ENCODE results near the gene NOP9. TPM values are rescaled to one million over a fixed set of nuclear protein-coding genes. Genes with fewer than 3 reads are reported as not detected.

The NOP9 gene
- total RNA-seq, 1 donor from 2014 or later: 42.6 TPM

DNA sequence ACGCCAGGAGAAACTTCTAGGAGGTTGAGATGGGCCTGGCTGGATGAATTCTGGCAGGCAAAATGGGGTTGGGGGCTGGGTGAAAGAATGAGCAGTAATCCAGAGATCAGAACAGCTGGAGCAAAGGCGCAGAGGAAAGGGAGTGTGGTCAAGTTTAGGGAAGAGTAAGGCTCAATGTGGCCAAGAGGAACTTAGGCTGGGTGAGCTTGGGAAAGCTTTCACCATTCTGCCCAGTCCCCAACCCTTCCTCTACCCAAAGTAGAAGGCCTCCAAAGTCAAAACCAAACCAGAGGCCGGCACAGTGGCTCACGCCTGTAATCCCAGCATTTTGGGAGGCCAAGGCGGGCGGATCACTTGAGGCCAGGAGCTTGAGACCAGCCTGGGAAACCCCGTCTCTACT lies 18.0 kb upstream of the NOP9 start:
- intact Hi-C loops (cut with micrococcal nuclease): no loop called here

DNA sequence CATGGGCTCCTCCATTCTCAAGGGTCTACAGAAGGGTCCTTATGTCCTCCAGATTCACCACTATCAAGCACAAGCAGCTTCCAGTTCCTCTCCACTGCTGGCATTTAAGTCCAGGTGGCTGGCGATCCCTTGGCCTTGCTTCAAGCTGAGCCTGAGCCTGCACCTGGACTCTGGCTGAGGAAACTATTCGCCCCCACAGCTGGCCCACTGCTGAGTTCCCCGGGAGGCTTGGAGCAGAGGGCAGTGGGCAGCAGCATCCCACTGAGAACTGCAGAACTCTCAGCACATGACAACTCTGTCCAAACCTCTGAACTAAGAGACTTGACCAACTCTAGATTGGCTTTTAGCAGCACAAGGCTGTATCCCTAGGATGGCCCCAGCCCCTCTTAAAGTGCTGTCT lies 16.9 kb upstream of the NOP9 start:
- intact Hi-C loops (cut with micrococcal nuclease): no loop called here

DNA sequence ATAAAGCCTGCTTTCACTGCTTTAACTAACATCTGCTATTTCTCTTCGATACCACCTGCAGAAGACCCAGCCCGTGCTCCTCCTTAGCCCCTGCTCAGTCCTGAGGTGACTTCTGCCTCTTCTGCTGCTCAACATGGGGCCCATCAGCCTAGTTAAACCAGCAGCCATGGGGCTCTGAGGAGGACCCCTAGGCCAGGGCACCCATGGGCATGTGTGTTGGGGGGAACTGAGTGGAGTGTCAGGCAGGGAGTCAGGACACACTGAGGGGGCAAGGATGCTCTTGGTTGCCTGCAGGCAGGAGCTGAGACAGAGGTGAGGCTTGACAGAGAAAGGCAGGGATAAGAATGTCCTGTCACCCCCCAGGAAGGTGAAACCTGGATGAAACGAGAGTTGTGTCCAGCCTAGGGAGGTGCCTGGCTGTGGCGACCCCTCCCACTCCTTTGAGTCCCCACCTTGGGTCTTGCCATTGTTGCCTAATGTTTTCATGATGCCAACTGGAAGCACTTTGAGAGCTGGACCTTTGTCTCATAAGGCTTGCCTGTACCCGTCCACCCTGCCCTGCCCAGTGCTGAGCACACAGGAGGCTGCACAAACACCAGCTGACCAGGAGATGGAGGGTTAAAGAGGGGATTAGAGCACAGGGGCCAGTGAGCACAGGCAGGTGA lies 15.7 kb upstream of the NOP9 start:
- intact Hi-C loops (cut with micrococcal nuclease): no loop called here

DNA sequence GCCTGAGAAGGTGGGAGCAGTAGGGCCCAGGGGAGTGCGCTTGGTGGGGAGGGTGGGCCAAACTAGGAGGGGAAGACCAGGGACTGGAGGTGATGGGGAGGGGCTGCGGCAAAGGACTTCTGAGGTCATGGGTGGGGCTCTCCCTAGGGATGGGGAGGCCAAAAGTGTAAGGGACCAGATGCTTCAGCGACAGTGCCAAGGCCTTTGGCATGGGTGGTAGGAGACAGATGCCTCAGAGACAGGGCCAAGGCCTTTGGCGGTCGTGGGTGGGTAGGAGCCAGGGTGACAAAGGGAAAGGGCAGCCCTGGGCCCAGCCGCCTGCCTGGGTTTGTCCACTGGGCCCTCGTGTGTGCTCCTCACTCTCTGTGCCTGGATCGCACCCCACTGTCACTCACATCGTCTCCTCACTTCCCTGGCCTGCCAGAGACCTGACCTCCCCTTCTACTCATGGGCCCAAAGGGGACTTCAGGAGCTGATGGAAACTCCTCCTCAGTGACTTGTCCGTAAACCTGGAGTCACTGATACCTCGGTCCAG lies 15.1 kb upstream of the NOP9 start:
- intact Hi-C loops (cut with micrococcal nuclease): no loop called here

DNA sequence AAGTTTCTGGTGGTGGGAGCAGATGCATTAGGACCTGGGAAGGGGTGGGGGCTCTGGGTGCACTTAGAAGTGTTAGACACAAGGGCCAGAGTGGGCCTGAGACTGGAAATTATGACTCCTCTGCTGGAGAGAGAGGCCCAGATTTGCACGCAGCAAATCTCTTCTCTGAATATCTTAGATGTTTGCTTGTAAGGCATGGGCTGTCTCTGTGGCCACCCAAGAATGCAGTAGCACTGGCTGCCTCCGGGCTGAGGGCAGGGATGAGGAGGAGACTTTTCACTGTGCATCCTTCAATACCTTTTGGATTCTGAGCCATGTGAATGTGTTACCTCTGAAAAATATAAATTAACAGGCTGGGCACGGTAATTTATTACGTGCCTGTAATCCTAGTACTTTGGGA lies 14.3 kb upstream of the NOP9 start:
- intact Hi-C loops (cut with micrococcal nuclease): no loop called here

DNA sequence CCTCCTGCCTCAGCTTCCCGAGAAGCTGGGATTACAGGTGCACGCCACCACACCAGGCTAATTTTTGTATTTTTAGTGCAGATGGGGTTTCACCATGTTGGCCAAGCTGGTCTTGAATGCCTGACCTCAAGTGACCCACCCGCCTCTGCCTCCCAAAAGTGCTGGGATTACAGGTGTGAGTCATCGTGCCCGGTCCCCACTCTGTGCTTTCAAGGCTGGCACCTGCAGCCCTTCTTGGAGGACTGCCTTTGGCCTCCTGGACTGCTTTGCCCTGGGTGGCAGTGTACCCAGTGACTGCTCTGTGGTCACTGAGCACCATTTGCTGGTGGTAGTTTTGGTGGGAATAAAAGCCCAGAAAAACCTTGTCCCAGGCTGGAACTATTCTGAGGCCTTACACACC lies 12.7 kb upstream of the NOP9 start:
- intact Hi-C loops (cut with micrococcal nuclease): no loop called here

DNA sequence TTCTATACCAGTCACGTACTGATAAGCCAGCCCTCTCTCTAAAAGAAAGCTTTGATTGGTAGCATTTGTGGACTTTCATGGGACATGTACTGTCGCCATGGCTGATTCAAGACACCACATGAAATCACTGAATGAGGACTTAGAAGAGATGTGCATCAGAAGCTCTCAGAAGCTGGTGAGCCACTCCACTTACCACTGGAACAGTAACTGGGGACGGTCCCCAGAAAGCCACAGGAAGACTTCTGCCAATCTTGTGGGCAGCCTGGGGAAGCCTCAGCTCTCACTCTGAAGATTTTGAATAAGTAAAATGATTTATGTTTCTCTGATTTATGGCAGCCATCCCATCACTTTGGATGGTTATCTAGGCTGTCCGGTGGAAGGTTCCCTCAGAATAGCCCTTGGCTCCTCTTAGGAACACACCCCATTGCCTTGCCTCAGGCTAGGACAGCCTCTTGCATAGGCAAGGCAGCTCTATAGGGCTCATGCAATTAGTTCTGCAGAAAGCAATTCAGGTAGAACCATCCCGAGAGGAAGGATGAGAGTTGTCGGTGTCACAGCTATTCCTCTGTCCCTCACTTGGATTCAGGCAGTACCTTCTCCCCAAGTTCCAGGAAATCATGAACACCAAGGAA lies 9.9 kb upstream of the NOP9 start:
- intact Hi-C loops (cut with micrococcal nuclease): loop anchor here (2.0 kb wide), 1 partner anchor 19 kb away; the partner anchor contains the start of gene RABGGTA

DNA sequence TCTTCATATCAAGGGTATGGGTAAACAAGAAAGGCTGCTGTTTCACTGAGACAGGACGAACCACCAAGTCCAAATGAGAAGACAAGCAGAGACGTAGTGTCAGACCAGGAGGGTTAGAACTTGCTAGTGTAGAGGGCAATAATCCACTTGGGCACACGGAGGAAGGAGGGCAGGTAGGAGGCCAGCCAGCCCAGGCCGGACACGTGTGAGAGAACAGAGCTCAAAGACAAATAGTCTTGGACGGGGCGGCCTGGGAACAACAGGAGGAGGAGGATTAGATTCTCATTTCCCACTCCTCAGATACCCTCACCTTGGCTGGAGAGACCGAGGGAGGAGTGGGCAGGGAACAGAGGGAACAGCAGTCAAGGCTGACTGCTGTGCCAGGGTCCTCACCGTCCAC lies 8.9 kb upstream of the NOP9 start:
- intact Hi-C loops (cut with micrococcal nuclease): no loop called here

DNA sequence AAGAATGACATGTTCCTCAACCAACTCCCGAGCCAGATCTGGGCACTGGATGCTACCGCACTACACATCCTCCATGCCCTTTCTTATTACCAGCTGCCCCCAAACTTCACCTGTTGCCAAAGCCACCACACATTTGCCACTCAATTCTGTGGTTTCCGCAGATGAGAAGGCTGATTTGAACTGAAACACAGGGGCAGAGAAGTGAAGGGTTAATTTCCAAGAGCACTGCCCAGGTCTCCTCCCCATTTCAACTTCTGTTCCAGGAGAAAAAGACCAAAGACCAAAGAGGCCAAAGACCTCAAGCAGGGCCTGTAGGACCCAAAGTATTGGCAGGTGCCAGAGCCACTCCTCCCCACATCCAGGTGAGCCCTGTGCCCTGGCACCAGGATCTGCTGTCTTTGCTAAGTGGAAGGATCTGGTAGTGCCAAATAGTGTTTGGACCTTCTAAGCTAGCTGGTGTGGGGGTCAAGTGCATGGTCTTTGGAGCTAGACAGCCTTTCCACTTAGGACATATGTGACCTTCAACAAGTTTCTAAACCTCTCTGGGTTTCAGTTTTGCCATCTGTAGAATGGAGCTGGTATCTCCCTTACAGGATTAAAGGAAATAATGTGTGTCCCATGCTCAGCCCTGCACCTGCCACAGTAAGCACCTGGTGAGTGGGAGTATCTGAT lies 8.1 kb upstream of the NOP9 start:
- intact Hi-C loops (cut with micrococcal nuclease): no loop called here

DNA sequence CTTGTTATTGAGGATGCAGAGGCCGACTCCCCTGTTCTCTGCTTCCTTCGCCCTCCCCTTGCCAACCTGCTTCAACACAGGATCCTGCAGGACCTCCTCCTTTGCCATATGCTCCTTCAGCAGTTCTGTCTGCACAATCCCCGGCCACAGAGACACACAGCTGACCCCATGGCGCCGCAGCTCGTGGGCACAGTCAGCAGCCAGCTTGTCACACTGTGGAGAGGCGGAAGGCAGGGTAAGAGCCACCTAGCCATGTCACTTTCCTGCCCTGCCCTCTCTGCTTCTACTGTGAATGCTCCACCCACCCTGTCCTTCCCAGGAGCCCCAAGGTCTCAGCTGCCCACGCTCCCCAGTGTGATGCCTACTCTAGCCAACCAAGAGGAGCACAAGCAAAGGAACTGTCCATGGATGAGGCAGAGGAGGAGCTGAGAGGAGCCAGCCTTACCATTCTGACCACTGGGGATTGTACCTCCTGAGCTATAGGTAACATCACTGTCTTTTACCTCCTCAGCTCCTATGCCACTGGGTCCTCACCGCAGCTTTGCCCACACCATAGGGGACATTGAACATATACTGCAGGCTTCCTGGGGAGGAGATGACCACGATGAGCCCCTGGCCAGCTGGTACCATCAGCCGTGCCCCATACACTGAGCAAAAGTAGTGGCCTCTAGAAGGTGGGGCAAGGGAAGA lies 7.4 kb upstream of the NOP9 start:
- intact Hi-C loops (cut with micrococcal nuclease): no loop called here

DNA sequence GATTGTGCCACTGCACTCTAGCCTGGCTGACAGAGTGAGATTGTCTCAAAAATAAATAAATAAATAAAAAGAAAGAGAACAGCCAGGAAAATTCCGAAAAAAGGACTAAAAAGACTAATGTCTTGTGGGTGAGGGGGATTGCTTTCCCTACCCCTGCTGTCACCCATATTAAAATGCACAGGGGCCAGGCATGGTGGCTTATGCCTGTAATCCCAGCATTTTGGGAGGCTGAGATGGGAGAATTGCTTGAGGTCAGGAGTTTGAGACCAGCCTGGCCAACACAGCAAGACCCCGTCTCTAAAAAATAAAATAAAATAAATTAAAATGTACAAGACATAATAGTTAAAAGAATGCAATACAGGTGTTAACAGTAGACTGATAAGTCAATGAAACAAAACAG lies 6.1 kb upstream of the NOP9 start:
- intact Hi-C loops (cut with micrococcal nuclease): no loop called here

DNA sequence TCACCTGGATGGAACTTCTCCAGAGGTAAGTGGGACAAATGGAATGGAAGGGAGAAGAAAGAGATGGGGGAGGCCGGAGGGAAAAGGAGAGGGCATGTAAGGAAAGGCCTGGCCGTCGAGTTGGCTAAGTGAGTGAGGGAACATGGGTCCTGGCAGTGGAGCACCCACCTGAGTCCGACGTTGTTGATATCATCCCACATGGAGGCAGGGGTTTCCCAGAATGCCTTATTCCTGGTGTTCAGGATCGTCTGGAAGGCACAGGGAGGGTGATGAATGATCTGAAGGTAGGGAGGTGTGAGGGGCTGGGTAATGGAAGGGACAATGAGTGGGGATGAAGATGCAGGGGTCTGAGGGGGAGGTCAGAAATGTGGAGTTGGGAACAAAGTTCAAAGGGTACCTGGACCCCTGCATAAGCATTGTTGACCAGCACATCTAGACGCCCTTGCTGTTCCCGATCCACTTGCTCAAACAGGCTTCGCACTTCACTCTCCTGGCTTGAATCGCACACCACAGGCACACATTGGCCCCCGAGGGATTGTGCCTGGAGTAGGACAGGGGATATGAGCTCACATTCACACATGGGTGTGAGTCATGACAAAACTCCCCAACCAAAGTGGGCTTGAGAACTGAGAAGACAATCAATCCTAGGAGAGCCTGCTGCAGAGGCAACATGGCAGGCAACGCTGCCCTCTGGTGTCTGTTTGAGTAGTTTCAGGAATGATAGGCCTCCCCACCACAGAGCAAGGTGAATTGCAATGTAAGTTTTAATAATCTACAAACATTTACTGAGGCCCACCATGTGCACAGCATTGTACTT lies 3.1 kb upstream of the NOP9 start:
- intact Hi-C loops (cut with micrococcal nuclease): loop anchor here (1.0 to 5.0 kb wide), 7 partner anchors 17 to 282 kb away; partner anchors contain the start of genes IRF9, MDP1, PCK2 and RABGGTA

DNA sequence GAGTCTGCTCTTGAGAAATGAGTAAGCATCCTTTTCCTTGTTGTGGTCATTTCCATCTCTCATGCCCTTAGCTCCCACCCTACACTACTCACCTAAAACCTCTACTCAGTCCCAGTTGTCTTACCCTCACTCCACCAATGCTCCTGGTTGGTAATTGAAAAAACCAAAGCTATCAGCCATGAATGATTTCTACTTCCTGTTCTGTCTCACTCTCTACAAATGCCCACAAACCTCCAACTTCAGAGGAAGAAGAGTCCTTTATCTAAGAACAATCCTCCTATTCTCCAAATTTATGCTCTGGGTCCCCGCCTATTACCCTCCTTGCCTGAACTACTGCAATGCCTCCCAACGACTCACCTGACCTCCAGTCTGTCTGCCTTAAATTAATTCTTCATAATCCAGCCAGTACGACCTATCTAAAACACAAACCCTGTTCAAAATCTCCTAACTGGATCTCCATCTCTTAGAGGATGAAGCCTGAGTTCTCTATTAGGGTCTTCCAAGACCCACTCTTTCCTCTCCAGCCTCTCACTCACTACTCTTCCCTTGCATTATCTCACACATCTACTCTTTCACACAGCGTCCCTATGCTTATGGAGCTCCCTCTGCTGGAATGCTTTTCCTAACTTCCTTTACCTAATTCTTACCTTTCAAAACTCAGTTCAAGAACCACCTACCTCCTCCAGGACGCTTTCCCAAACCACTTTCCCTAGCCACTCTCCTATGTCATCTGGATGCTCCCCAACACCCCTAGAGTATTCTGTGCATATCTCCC lies 2.3 kb upstream of the NOP9 start:
- intact Hi-C loops (cut with micrococcal nuclease): loop anchor here (1.0 to 5.0 kb wide), 5 partner anchors 18 to 283 kb away; partner anchors contain the start of genes PCK2 and RABGGTA

DNA sequence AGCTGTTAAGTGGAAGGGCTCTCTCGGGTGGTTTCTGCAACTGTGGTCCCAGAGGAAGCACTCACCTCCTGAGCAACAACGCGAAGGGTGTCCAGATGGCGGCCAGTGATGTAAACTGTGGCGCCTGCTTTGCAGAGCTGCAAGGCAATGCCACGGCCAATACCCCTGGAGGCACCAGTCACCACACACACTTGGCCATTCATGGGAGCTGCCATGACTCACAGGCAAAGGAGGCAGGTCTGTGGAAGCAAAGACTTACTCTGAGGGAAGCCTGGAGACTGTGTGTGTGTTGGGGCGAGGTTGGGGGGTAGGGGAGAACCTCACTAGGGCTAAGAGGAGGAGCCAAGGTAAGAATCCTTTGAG lies 777 bp upstream of the NOP9 start:
- intact Hi-C loops (cut with micrococcal nuclease): loop anchor here (1.0 to 5.0 kb wide), 11 partner anchors 9 to 207 kb away; partner anchors contain the start of genes CHMP4A, GMPR2, IPO4 and NEDD8

DNA sequence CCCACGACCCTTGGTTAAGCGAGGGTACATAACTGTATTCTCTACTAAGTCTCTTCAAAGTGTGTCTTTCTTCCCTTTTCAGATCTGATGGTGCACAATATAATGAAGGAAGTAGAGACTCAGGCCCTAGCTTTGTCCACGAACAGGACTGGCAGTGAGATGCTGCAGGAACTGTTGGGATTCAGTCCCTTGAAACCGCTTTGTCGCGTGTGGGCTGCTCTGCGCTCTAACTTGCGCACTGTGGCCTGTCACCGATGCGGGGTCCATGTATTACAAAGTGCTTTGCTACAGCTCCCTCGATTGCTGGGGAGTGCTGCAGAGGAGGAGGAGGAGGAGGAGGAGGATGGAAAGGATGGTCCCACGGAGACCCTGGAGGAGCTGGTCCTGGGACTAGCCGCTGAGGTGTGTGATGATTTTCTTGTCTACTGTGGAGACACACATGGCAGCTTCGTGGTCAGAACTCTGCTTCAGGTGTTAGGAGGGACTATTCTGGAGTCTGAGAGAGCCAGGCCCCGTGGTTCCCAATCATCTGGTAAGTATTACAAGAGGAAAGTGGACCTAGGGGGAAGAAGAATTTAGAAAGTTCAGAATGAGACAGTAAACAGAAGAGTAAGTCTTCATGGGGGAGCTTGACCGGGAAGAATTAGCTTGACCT lies 803 bp downstream of the NOP9 start:
- intact Hi-C loops (cut with micrococcal nuclease): no loop called here

DNA sequence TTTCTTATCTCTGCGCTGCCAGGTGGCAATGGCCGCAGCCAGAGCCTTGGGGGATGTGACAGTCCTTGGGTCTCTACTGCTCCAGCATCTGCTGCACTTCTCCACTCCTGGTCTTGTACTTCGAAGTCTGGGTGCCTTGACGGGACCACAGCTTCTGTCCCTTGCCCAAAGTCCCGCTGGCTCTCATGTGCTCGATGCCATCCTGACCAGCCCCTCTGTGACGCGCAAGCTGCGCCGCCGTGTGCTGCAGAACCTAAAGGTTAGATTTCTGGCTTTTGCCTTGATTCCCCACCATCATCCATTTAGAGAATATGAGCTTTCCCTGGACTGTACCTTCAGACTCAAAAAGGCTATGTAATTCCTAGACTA lies 4.4 kb downstream of the NOP9 start:
- intact Hi-C loops (cut with micrococcal nuclease): no loop called here

DNA sequence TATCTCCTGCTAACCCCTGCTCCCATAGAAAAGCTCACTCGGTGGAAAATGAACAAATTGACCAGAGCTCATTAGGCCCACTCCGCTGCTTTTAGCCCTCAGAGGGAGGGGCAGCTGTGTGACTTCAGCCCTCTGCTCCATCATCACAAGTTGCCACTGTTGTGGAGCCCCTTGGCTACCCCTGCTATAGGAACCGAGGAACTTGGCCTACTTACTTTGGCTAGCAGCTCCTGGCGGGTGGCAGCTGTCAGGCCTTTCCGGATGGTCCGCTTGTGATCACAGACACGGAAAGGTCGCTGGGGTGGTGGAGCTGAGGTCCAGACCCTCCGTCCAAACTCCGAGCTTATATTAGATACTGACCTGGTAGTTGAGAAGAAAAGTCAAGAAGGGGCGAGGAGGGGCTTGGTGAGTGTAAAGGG lies 7.5 kb downstream of the NOP9 start:
- intact Hi-C loops (cut with micrococcal nuclease): no loop called here

DNA sequence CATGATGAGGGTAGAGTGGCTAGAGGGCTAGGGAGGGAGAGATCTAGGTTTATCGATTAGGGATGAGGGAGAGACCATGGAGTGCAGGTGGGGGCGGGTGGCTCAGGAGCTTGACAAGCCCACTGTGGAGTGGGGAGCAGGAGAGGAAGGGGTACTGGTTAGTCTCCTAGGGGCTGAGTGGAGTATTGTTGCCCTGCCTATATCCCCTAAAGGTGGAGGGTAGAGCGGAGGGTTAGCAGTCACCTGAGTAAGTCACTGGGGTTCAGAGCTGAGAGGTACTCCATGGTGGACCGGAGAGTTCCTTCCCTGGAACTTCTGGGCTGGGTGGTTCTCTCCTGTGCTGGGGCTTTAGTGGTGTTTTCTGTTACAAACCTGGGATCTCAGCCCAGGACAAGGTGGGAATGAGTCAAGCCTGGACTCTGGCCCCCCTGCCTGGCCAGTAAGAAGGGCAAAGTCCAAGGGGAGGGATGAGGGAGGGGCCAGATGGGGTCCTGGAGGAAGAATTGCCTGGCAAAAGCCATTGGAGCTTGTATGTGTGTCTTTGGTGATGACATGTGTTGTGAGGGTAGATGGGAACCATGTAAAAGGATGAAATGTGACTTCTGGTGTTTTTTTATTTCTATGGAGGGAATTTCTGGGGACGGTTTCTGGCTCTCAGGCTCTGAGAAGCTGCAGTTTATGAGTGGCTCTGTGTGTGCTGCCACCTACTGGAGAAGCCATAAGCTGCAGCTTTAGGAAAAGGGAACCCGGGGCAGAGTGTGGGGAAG lies 8.1 kb downstream of the NOP9 start, which contains the start of gene CIDEB:
Gene CIDEB (minus strand): TSS at position 403 of the 767 bp plus-strand sequence. CDS start 119 bp downstream, at position 284.
- intact Hi-C loops (cut with micrococcal nuclease): loop anchor here (1.0 kb wide), 6 partner anchors 8 to 129 kb away; partner anchors contain the start of genes DHRS1, NOP9, RABGGTA and TINF2
